Naive thymus-derived CD8-positive, alpha-beta T cell (primary cell): ENCODE data around the gene TLCD5. TPM values are rescaled to one million over a fixed set of nuclear protein-coding genes. Genes with fewer than 3 reads are reported as not detected.
A peak's percentile ranks its signal among the peaks of the same experiment; 100 is the strongest.

Experiments used
- ATAC-seq, 2 donors: fragments of 150-1000 bp; cut with Tn5 transposase in 1 of 2; sonication (Bioruptor Pico), chemical (Tn5 transposase) in 1 of 2; 1 replicate in 1 of 2; 2 replicates in 1 of 2; pipeline ENCODE4 v1.10.0; 2021; ENCODE audit warnings: mild to moderate bottlenecking in 2 of 2, moderate library complexity in 2 of 2
- POLR2A ChIA-PET: fragments of 350-600 bp; sonication (Branson Sonifier 250); formaldehyde crosslinking; loops from one replicate; lab custom pipeline; 2021; ENCODE audit warnings: antibody characterized with exemption; lab: Charles Lee
- DNase-seq, 10 donors: peaks; one replicate each; pipeline versions ENCODE4 v3.0.0 to v3.0.0-alpha.2; 2020 to 2022
- H3K27ac Mint-ChIP-seq, 10 donors: one replicate each; pipeline ENCODE4 v1.8.0; 2020 to 2022; ENCODE audit warnings: mild to moderate bottlenecking in 10 of 10, mixed read lengths in 10 of 10, moderate library complexity in 4 of 10, inconsistent platforms in 1 of 10
- H3K27me3 Mint-ChIP-seq, 5 donors: one replicate each; pipeline ENCODE4 v1.8.0; 2021 to 2022; ENCODE audit warnings: mixed read lengths in 5 of 5
- H3K36me3 Mint-ChIP-seq, 3 donors: one replicate each; pipeline ENCODE4 v1.8.0; 2020 to 2022; ENCODE audit warnings: mixed read lengths in 3 of 3, mild to moderate bottlenecking in 2 of 3, inconsistent platforms in 1 of 3
- H3K4me1 Mint-ChIP-seq, 4 donors: one replicate each; pipeline ENCODE4 v1.8.0; 2021 to 2022; ENCODE audit warnings: mixed read lengths in 4 of 4
- H3K4me3 Mint-ChIP-seq, 10 donors: one replicate each; pipeline ENCODE4 v1.8.0; 2020 to 2022; ENCODE audit warnings: mild to moderate bottlenecking in 10 of 10, mixed read lengths in 10 of 10, moderate library complexity in 6 of 10, inconsistent platforms in 1 of 10
- H3K9me3 Mint-ChIP-seq, 9 donors: one replicate each; pipeline ENCODE4 v1.8.0; 2020 to 2022; ENCODE audit warnings: mixed read lengths in 9 of 9, mild to moderate bottlenecking in 3 of 9, inconsistent platforms in 1 of 9, moderate library complexity in 1 of 9
- polyA plus RNA-seq, 3 donors: library from polyadenylated mRNA; unstranded; fragments of 300-500 nt; fragmentation: Illumina TruSeq; gene quantifications; one replicate each; pipeline ENCODE4 v1.2.3, GENCODE V29; 2021
- total RNA-seq, 8 experiments: library from RNA in 2 of 8; stranded (reverse) in 2 of 8; gene quantifications; one replicate each; pipeline ENCODE4 v1.2.3 and lab custom pipeline; 2021 to 2026

Gene TLCD5
- under 1 TPM in 1 of 2 experiments, not detected in 1; 0.80 TPM for total RNA-seq
- not detected for polyA plus RNA-seq
- 0 to 0.09 (median 0) reads per million in 6 experiments for total RNA-seq (lab: John Stamatoyannopoulos, UW)

DNA sequence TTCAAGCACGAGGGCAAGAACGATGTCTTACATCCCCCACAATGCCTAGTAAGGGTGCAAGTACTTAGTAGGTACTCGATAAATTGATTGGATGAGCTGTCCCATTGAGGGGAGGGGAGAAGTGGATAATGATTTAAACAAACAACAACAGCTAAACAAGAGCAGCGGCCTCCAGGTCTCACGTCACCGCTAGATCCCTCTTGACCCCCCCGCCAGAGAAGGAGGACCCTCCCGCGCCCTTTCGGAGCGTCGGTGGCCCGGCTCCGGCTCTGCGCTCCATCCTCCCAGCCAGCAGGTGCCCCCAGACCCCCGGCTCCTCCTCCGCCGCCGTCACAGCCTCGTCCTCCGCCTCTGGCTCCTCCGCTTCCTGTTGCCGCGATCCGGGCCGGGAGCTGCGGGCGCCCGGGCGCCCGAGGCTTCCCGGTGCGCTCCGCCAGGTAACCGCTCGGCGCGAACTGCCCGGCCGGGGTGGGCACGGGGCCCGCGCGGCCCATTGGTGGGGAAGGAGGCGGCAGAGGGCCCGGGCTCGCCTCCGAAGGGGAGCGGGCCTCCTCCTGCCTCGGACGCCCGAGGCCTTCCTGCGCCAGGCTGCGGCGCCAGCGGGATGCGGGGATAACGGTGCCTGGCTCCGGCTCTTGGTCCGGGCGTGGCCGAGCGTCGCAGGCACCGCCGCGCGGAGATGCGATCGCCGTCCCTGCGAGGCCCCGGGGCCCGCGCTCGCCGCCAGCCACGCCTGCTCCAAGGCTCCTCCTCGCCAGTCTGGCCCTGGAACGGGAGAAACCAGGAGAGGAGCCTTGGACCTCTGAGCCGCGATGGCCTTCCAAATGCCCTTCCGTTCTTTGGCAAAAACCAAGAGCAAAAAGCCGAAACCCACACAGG lies at the start of gene TLCD5:
Gene TLCD5 (plus strand): TSS at position 368 of the 879 bp plus-strand sequence. CDS start 2,143 bp downstream, outside the sequence.
- ATAC-seq: peak; percentile 69 to 84

DNA sequence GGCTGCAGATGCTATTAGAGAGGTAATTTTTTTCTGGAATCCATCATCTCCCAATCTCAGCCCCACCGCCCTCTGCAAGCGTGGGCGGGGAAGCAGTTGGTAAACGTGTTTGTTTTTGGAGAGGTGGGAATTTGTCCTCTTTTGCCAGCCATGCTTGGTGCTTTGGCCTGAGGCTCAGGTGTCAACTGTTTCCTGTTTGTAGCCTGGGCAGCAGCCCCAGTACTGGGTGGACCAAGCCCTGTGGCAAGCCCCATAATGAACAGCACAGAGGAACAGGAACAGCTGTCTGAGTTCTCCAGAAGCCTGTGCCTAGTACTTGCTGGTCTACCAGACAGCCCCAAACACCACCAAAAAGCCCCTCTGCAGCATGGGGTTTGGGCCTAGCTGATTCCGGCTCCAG lies 45.6 kb upstream of the TLCD5 start:
- Mint-ChIP-seq H3K36me3 (no peaks in the 10 kb centered on the region), H3K27me3 (peaks cover 2 to 12% (median 9%) of the 10 kb centered on the region in 5 donors), H3K4me3 (no peak overlapping the region), H3K9me3 (no peaks in the 10 kb centered on the region), H3K27ac (peak overlapping the region in 1 of 10 donors; percentile 36), H3K4me1 (peaks cover 0 to 2% (median 0%) of the 10 kb centered on the region in 4 donors)
- no peak for ATAC-seq
- DNase-seq: no peak
- POLR2A ChIA-PET: no interaction called here

More for the DNA sequence above, at the start of gene TLCD5:
- Mint-ChIP-seq H3K4me1 (peaks cover 6 to 23% (median 21%) of the 10 kb centered on the region in 4 donors), H3K36me3 (no peaks in the 10 kb centered on the region), H3K27ac (peak within 1 kb of the TSS in 1 of 10 donors; percentile 38), H3K4me3 (peak within 1 kb of the TSS; percentile 57 to 83 (median 80)), H3K9me3 (no peaks in the 10 kb centered on the region), H3K27me3 (peaks cover 32 to 89% (median 69%) of the 10 kb centered on the region in 5 donors)
- peak in 2 of 10 donors; percentile 13 to 14 for DNase-seq
- POLR2A ChIA-PET: no interaction called here

DNA sequence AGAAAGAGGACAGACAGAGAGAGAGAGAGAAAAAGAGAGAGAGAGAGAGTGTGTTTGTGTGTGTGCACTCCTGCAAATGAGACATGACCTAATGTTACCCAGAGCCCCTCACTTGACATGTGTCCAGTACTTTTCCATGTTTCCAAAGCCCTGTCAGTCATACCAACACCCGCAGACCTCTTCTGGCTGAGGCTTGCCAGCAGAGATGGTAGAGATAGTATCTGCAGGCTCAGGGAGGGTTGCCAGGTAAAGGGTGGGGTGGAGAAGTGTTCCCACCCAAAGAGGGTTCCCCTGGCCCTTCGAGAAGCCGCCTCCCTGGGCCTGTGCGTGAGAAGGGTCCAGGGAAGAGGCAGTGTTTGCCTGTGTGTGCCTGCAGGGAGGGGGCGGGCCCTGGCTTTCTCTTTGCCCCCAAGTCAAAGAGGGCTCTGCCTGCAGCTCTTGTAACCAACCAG lies 44.5 kb upstream of the TLCD5 start:
- Mint-ChIP-seq H3K9me3 (no peaks in the 10 kb centered on the region), H3K36me3 (no peaks in the 10 kb centered on the region), H3K27ac (peak overlapping the region in 1 of 10 donors; percentile 38), H3K4me3 (no peak overlapping the region), H3K4me1 (no peaks in the 10 kb centered on the region), H3K27me3 (peaks cover 0 to 7% (median 2%) of the 10 kb centered on the region in 5 donors)
- POLR2A ChIA-PET: no interaction called here
- ATAC-seq (no peak), DNase-seq (no peak)

DNA sequence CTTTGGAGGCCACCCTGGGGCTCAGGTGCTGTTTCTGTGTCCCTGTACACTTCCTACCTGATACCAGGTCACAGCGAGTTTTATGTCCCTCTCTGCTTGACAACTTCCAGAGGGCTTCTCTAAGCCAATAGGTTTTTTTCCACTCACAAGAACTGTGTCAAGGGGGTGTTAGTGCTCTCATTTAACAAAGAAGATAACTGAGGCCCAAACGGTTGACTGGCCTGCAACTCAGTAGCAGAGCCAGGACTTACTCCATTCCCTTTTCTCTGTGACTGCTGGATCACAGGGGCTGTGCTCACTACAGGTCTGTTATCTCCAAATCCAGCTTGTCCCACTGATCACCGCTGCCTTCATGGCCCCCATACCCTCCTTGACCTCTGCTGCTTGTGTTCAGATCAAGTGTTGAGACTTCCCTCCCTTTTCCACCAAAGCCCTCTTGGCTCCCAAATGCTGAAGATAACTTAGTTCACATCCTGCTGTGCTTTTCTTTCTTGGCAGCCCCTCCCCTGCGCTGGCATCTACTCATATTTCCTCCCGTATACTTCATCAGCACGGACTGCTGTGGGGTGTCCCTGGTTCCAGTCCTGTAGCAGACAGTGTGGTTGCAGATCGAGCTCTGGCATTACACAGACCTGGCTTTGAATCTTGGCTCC lies 43.8 kb upstream of the TLCD5 start:
- Mint-ChIP-seq H3K27ac (no peak overlapping the region), H3K4me3 (no peak overlapping the region), H3K4me1 (no peaks in the 10 kb centered on the region)

DNA sequence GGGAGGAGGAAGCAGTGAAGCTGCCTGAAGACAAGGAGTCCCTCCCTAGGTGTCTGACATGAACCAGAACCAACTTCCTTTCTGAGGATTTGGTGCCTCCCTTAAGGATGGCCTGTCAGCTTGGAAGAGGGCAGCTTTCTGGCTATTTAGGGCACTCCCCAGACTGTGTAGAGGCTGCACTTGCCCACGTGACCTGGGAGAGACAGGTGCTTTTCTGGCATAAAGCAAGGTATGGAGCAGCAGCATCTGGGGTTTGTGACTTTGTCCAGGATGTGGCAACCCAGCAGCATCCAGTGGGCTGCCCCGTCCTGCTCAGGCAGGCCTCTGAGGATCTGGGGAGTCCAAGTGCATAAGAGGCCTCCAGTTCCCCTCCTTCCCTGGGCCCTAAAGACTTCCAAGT lies 42.0 kb upstream of the TLCD5 start:
- H3K4me3 Mint-ChIP-seq: no peak overlapping the region
- no peaks in the 10 kb centered on the region for H3K4me1 Mint-ChIP-seq
- ATAC-seq (no peak), DNase-seq (no peak)
- peaks cover 2 to 11% (median 7%) of the 10 kb centered on the region in 5 donors for H3K27me3 Mint-ChIP-seq
- POLR2A ChIA-PET: no interaction called here
- H3K36me3 Mint-ChIP-seq: no peaks in the 10 kb centered on the region
- H3K9me3 Mint-ChIP-seq: no peaks in the 10 kb centered on the region
- H3K27ac Mint-ChIP-seq: no peak overlapping the region

More for the DNA sequence above, 43.8 kb upstream of the TLCD5 start:
- DNase-seq (no peak), ATAC-seq (no peak)
- H3K27me3 Mint-ChIP-seq: peaks cover 0 to 7% (median 2%) of the 10 kb centered on the region in 5 donors
- POLR2A ChIA-PET: no interaction called here
- H3K9me3 Mint-ChIP-seq: no peaks in the 10 kb centered on the region
- no peaks in the 10 kb centered on the region for H3K36me3 Mint-ChIP-seq

DNA sequence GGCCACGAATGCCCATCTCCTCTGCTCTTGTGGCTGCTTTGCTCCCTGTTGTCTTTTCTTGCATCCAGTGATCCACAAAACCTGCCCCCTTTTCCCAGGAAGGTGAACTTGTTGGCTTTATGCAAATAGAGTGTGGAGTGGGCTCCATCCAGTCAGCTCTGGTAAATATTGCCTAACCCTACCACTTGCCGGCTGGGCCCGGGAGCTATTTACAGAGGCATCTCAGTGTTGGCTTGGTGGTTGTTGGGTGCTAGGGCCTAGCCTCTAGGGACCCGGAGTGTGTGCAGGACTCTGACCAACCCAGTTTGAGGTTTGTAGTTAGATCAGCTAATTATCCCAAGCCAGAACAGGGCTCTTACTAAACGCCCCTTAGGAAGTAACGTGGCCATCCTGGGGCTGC lies 40.8 kb upstream of the TLCD5 start:
- ATAC-seq (no peak), DNase-seq (no peak)
- POLR2A ChIA-PET: no interaction called here
- Mint-ChIP-seq H3K36me3 (no peaks in the 10 kb centered on the region), H3K4me1 (no peaks in the 10 kb centered on the region), H3K27ac (no peak overlapping the region), H3K4me3 (no peak overlapping the region), H3K27me3 (peaks cover 2 to 13% (median 8%) of the 10 kb centered on the region in 5 donors), H3K9me3 (no peaks in the 10 kb centered on the region)

DNA sequence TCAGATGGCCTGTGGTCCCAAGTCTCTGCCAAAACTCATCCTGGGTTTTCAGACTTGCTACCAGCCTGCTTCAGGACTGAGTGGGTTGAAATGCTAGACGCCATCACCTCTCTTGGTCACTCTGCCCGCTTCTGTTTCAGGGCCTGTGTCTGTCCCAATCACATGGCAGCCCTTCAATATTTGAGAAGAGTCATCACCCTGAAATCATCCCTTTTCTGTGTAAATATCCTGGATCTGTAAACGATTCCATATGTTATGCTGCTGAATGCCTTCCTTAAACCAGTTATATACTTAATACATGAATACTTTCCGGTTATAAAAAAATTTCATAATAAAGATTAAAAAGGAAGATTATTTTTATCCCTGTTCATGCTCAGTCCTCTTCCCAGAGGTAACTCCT lies 39.8 kb upstream of the TLCD5 start:
- POLR2A ChIA-PET: no interaction called here

DNA sequence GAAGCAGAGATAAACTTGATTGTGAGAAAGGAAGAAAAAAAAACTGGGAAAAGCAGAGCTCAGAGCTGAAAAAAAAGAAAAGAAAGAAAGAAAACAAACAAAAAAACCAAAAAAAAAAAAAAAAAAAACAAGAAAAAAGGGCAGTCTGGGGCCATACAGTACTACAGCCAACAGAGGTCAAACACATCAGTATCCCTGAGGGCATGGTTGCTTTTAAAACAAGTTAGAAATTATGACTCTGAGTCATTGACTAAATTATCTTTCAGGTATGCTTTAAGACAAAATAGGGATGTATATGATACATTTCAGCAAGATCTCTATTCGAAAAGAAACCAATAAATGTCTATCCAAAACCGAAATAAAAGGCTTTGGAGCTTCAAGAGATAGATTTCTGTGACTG lies 37.1 kb upstream of the TLCD5 start:
- Mint-ChIP-seq H3K4me1 (no peaks in the 10 kb centered on the region), H3K27me3 (peaks cover 2 to 18% (median 15%) of the 10 kb centered on the region in 5 donors), H3K4me3 (no peak overlapping the region), H3K9me3 (no peaks in the 10 kb centered on the region), H3K36me3 (no peaks in the 10 kb centered on the region), H3K27ac (no peak overlapping the region)
- ATAC-seq (no peak), DNase-seq (no peak)
- POLR2A ChIA-PET: no interaction called here

More for the DNA sequence above, 39.8 kb upstream of the TLCD5 start:
- no peaks in the 10 kb centered on the region for H3K36me3 Mint-ChIP-seq
- no peak overlapping the region for H3K27ac Mint-ChIP-seq
- H3K27me3 Mint-ChIP-seq: peaks cover 2 to 16% (median 11%) of the 10 kb centered on the region in 5 donors
- DNase-seq (no peak), ATAC-seq (no peak)
- no peaks in the 10 kb centered on the region for H3K4me1 Mint-ChIP-seq
- H3K4me3 Mint-ChIP-seq: no peak overlapping the region
- no peaks in the 10 kb centered on the region for H3K9me3 Mint-ChIP-seq

DNA sequence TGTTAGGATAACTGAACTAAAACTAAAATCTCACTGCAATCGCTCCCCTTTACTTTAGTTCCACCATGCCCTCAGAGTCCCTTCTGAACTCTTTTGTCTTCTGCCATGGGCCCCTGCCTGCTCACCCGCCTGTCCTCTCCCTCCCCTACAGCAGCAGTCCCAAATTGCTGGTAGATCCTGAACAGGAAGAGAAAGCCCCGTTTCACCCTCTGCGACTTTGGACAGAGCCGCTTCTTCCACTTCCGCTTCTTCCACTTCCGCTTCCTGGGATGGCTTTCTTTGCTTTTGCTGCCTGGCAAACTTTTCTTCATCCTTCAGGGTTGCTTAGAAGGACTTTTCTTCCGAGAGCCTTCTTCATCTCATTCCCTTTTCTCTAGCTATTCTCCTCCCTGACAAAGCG lies 35.7 kb upstream of the TLCD5 start:
- no peak for ATAC-seq
- Mint-ChIP-seq H3K4me3 (peak overlapping the region in 1 of 10 donors; percentile 75), H3K36me3 (no peaks in the 10 kb centered on the region), H3K4me1 (no peaks in the 10 kb centered on the region), H3K27me3 (peaks cover 4 to 27% (median 24%) of the 10 kb centered on the region in 5 donors), H3K9me3 (no peaks in the 10 kb centered on the region), H3K27ac (no peak overlapping the region)
- DNase-seq: no peak
- POLR2A ChIA-PET: no interaction called here

DNA sequence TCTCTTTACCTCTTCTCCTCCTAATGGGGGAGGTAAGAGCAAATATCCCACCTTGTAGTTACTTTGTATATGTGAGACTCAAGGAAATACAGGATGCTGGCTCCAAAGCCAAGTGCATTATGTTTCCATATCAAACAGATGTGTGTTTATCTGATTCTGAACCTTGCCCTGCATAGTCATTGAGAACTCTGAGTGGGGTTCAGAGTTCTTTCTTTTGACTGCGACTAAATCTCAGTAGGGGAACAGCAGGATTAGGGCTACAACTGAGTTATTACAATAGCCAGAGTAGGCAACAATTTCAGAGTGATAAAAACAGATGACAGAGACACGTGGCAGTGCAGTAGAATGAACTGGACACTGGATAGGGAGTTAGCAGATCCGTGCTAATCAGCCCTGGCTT lies 34.1 kb upstream of the TLCD5 start:
- Mint-ChIP-seq H3K4me3 (no peak overlapping the region), H3K9me3 (no peaks in the 10 kb centered on the region), H3K27me3 (peaks cover 4 to 34% (median 33%) of the 10 kb centered on the region in 5 donors), H3K36me3 (no peaks in the 10 kb centered on the region), H3K27ac (no peak overlapping the region), H3K4me1 (no peaks in the 10 kb centered on the region)
- DNase-seq: no peak
- POLR2A ChIA-PET: no interaction called here
- ATAC-seq: no peak

DNA sequence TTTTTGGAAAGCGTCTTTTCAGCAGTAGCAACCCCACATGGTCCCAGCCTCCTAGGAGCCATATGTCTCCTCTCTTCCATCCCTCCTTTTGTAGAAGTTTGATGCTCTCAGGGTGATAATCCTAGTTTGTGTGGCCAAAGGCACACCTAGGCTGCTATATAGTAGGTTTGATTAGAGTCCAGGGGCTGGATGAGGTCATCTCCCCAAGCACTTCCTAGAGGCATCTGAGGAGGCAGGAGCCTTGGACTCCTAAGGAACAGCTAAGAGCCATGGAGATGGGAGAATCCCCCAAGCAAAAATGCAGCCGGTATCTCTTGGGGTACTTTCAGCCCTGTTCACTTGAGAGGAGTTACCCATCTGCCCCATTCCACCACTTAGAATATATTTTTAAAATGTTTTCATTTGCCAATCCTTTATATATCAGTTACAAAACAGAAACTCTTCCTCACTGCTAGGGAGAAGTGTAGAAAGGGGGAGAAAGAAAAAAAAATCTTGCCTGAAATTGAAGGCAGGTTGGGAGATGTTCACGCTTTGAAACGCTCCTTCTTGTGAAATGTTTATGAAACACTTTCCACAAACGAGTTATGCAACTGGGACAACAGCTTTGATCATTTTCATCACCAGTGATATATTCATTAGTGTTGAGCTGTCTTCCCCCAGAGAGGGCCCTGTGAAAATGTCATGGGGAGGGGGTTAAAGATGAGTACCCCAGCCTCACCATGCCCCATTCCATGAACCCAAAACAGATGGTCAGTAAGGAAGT lies 31.9 kb upstream of the TLCD5 start:
- POLR2A ChIA-PET: no interaction called here
- Mint-ChIP-seq H3K27me3 (peaks cover 5 to 49% (median 37%) of the 10 kb centered on the region in 5 donors), H3K9me3 (no peaks in the 10 kb centered on the region), H3K27ac (no peak overlapping the region), H3K4me3 (no peak overlapping the region), H3K4me1 (no peaks in the 10 kb centered on the region), H3K36me3 (no peaks in the 10 kb centered on the region)
- no peak for ATAC-seq
- no peak for DNase-seq

DNA sequence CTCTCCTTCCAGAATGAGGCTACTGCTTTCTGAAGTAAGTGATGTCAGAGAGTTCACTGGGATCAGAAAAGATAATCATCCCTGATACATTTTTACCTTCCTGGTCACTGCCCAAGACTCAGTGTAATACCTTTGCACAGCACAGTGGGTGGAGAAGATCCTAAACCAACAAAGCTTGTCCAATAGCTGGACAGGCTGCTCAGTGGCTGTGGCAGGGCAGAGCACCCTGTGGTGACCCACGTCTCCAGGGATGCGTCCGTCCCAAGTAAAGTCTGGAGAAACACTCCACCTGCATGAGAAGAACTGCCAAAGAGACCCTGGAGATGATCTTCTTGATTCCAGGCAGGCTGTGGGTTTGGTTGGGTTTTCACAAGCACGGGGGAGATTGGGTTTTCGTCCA lies 31.0 kb upstream of the TLCD5 start:
- Mint-ChIP-seq H3K27me3 (peaks cover 8 to 52% (median 41%) of the 10 kb centered on the region in 5 donors), H3K4me1 (no peaks in the 10 kb centered on the region), H3K36me3 (no peaks in the 10 kb centered on the region), H3K9me3 (no peaks in the 10 kb centered on the region), H3K4me3 (no peak overlapping the region), H3K27ac (no peak overlapping the region)
- no peak for DNase-seq
- ATAC-seq: no peak
- POLR2A ChIA-PET: no interaction called here
